ENCODE results near the gene RFX8.

DNA sequence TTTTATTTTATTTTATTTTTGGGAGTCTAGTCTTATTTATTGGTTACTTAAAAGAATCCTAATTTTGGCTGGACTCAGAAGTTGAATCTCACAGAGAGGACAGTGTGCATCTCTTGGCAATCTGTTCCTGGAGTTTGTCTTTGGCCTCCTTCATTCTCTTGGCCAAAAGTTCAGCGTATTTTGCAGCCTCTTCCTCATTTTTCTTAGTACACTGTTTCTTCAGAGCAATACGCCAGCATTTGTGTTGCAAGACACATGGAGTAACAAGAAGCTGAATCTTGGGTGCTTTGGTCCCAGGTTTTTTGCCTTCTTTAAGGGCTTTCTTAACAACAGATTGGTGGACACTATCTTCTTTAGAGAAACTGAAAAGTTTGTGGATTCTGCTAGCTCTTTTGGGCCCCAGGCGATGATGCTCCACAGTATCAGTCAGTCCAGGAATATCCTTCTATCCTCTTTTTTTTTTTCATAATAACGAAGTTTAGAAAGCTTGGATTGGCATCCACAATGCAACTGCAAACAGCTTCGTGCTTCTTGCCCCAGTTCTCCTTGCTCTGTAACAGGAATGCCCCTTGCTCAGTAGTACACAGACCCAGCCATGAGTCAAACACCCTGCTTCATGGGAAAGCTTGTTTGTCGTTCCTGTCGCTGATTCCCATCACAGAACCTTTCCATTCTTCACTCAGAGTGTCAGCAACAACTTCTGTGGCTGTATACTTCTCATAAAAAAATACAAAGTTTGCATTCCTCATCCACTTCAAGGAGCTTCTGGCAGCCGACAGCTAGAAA is 34.8 kb upstream of the RFX8 start:
- no peak for TF ChIP-seq POLR2AphosphoS5 (IDR thresholded peaks at IDR 0.05; ENCODE audit: low read depth, low read length)
- no peak for TF ChIP-seq TAF1 (IDR thresholded peaks at IDR 0.05; ENCODE audit: low read depth, low read length)
- TF ChIP-seq POLR2A (IDR thresholded peaks at IDR 0.05; ENCODE audit: low read depth, low read length), result no peak
- no peak for TF ChIP-seq SPI1 (IDR thresholded peaks at IDR 0.05; ENCODE audit: low read depth, low read length)
- no peak for TF ChIP-seq POU2F2 (IDR thresholded peaks at IDR 0.05; ENCODE audit: low read depth, low read length)

Measured in GM12891 (cell line).